Effector CD4-positive, alpha-beta T cell (primary cell): ENCODE measurements around the gene CABCOCO1.

Source experiments
- DNase-seq: peaks from one replicate; pipeline ENCODE4 v3.0.0-alpha.2; 2020

CABCOCO1 gene

DNA sequence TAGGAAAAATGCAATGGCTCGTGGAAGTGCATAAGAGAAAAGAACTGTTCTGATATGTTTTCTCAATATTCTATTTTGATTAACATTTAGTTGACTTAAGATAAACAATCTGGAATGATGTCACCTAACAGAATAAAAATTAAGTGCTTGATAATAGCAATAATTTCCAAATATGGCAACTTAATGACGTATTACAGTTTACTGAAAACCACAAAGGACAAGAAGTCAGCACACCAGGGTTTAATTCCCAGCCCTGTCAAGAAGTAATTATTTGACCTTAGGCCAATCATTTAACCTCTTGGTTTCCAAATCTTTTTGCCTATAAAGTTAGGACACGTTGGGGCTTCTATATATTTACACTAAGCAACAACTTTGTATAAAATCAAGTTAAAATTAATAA, 95.7 kb downstream of the CABCOCO1 start:
- DNase-seq: no peak

DNA sequence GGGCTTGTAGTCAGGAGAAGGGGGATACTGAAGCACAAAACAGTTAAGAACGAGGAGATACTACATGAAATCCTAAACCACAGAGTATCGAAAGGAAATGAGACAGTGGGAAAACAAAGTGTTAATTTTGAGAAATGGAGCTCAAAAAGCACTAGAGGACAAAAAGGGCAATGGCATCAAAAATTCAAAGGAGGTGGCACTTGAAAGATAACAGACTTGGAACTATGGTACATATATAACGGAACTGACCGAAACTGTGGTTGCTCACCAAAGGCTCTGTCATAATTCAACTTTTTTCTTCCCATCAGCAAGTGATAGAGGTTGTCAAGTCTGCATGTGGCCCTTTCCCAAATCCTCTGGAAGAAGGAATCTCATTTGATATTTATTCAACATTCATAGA, 97.0 kb downstream of the CABCOCO1 start:
- DNase-seq: no peak

DNA sequence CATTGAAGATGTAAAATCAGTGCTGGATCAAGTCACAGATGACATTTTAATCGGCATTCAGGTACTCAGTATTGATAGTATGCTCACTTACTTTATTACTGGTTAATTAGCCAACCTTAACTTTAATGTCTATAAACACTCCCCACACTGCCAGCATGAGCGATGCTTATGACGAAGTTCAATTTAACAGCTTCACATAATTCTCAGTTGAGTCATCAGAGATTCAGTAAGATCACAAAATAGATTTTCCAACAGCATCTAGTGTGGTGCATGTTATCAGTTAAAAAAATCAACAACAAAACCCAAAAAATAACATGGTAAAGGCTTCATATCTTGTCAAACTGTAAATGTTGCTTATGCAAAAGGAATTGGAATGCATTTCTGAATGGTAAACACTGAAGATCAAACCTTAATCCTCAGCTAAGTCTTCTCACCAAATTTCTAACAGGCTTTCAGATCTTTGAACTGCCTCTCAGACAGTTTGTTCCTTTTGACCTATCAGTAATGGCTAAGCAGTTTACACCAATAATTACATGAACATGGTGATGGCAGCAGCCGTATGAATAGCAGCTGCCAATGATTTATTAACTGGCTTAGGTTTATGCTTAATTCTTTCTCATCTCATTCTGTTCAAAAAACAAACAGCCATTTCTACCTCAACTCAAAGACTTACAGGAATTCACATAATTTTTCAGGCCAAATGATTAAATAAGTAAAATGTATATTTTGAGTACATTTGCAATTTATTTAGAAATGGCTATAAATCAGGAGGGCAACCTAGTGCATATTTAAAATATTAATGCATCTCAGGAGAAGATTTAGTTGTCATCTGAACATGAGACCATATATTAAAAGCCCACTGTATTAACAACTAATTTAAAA, 98.5 kb downstream of the CABCOCO1 start:
- no peak for DNase-seq

DNA sequence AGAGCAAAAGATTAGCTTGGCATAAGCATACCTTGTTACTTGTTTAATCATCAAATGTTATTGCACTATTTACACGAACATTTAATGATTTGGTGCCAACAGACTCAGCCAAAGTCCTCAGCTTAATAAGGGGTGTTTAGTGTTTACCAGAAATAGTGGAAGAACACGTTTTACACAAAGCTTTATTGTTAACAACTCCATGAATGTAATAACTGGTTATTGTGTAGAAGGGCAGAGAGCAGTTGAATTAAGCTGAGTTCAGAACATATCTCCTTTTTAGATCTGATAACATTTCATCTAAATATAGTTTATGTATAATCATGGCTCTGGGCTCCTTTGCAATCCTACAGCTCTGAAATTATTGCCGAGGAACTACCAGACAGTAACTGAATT, 99.1 kb downstream of the CABCOCO1 start:
- DNase-seq: no peak

DNA sequence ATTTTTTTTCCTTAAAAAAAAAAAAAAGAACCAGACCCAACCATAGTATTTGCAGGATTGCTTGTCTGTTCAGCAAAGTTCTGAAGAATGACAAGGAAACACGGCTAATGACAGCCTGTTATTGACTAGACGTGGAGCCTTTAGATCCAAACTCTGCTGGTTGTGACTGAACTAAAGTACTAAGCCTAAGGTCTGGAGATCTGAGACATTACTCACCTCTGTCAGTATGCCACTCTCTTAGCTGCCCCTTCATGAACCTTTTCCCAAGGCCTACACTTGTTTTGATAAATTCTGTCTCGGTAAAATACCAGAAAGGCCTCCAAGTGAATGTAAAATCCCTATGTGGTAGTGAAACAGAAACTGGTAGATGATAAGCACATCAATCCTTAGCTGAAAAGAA, 101.0 kb downstream of the CABCOCO1 start:
- no peak for DNase-seq

DNA sequence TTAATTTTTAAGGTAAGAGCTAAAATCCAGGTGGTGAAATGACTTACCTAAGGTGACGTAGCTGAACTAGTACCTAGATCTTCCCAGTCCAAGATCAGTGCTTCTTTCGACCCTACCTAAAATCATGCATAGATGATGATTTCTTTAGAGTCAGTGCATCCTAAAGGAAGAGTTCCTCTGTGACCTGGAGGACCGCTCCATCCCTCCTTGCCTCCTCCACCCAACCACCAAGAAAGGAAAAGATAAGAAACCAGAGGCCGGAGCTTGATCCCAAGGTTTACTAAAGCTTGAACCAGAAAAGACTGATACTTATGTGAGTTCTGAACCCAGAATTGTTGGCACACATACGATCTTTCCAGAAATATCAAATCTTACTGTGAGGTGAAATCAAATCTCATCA, 101.8 kb downstream of the CABCOCO1 start:
- DNase-seq: no peak

DNA sequence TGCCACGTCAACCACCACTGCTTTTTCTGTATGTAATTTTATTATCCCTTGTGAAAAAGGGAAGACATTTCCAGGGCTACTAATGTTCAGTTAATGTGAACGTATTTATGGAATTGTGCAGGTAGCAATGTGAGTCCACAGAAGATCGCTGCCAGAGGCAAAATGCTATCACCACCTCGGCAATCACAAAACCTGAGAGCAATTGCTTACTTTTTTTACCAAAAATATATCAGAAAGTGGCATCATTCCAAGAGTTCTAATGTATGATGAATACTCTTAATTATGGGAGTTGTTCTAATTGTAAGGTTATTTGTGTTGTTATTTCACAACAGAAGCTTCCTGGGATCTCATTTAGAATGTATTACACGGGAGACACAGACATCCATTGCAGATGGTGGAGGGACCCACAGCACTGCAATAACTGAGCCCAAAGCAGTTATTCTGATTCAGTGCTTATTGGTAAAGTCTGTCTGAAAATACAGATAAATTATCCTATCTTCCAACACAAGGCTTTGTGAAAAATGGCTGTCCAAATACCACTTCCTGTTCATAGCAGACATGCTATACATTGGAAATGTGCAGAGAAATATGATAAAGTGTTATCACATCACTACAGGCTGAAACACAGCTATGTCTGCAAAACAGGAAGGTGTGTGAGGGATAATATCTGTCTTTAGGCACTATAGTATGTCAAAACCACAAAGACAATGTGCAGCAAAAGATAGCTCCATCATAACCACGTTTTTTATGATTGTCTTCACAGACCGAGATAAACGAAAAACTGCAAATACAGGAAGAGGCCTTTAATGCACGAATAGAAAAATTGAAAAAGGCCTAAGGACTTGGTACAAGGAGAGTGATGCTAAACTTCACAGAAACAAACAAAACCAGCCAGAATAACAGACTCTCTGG, 102.7 kb downstream of the CABCOCO1 start:
- no peak for DNase-seq

DNA sequence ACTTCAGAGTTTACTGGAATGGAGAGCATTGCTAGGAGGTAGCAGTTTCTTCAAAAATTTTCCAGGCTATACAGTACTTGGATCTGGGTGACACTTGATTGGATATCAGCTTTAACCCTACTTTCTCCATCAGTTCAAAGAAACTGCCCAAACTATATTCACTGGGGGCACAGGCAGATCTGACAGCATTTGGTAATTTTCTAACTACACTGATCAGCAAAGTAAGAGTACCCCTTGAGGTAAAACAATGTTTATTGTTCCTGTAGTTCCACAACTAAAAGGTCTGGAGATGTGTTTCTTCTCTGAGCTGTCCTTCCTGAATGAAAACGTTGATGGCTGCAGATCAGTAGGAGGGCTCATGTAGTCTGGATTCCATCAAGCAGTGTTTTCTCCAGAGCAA, 104.2 kb downstream of the CABCOCO1 start:
- no peak for DNase-seq

DNA sequence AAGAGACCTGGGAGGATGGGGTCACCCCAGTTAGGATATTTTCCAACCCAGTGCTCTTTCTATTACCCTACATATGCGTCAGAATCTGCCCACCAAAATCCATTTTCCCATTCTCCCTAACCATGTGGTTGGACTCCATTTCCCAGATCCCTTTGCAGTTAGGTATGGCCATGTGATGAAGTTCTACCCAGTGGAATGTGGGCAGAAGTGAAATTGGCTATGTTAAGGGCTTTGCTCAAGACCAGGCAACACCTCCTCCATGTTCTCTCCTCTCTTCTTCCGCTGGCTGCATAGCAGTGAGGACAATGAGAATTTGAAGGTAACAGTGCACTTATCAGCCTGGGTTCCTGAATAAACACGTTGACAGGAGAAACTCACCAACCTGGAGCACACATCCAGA, 111.3 kb downstream of the CABCOCO1 start:
- no peak for DNase-seq

DNA sequence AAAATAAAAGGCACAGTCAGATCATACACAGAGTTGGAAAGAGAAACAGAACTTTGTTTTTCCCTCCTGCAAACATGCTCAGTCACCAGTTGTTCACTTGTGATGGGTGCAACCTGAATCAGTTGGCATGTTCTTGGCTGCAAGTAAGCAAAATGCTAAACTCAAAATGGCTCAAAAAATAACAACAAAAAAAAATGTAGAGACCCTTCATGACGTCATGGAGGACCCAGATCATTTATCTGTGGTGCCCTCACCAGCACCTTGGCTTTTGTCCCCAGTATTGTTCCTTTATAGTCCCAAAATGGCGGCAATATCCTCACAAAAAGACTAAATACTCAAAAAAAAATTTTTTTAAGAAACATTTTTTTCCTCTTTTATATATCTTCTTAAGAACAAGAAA, 112.4 kb downstream of the CABCOCO1 start:
- no peak for DNase-seq

DNA sequence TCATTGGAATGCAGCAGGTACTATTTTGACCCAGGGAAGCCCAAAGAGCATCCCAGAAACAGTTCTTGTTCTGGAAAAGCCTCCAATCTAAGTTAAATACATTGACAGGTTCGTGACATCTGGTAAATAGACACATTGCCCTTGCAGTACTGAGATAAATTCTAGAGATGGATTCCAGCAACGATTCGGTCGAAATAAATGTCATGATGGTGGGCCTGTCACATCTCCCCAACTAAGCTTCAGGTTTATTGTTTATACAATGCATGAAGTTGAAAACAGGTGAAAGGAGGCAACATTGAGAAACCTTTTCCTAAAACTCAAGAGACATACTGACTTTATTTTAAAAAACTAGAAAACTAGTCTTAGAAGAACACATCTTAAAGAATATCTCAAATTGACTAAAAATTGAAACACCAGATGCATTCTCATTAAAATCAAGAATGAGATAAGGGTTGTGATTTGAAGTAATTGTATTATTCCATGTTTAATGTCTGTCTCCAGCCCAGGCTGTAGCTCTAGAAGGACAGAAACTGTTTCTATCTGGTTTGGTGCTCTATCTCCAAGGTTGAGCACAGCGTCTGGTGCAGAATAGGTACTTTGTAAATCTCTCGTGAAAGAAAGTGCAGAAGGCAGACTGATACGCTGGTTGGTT, 114.0 kb downstream of the CABCOCO1 start:
- no peak for DNase-seq

DNA sequence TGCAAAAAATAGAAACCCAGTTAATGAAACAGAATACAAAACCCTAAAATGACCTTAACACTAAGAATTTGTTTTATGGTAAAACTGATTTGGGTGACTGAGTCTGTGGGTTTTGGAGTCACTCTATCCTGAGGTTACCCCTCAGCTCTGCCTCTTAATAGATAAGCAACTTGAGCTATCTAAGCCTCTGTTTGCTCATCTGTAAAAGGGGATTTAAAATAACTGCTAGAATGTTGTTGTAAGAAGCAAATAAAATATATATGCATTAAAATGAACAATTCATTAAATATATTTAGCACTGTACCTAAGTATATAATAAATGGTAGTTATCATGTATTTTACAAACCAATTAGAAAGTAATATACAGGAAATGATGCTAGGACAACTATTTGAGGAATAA, 115.4 kb downstream of the CABCOCO1 start:
- no peak for DNase-seq

DNA sequence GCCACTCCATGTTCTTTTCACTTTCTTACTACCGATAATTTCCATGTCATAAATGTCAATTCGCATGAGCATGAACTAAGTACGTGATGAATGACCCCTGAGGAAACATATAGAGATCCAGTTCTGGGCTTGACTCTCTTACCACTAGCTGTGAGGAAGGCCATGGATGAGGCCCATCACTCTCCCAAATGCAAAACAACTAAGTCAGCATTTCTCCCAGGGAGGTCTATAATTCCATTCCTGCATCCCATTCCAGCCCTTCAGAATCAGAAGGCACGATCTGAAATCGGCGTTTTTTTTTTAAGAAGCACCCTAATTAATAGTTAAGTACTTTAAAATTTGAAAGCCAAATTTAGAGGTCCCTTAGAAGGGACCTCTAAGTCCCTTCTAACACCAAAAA, 116.5 kb downstream of the CABCOCO1 start:
- no peak for DNase-seq

DNA sequence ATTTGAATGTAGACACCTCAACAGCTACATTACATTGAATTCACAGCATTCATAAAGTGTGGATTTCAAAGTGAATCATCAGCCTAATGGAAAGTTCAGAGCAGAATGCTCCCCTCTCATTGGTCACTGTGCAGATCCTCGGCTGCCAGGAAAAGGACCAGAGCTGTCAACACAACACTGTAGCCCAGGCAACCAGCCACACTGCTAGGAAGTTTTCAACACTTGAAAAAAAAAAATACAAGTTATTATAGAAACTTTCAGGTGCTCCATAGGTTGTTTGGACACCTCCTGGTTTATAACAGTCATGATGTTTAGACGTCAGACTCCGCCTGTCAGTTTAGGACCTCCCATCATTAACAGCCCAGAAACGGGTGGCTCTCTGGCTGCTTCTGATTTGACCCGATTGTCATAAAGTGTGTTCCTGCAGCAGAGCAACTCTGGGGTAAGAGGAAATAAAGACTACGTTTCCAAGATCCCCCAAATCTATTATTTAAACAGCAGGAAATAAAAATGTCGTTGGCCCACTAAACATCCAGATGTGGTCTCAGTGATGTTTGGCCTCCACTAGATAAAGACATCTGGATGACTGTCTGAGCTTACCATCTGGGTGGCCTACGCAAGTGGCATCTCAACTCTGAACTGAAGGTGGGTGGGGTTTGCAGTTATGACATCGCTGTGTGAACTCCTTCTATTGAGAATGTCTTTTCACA, 117.4 kb downstream of the CABCOCO1 start:
- DNase-seq: no peak

DNA sequence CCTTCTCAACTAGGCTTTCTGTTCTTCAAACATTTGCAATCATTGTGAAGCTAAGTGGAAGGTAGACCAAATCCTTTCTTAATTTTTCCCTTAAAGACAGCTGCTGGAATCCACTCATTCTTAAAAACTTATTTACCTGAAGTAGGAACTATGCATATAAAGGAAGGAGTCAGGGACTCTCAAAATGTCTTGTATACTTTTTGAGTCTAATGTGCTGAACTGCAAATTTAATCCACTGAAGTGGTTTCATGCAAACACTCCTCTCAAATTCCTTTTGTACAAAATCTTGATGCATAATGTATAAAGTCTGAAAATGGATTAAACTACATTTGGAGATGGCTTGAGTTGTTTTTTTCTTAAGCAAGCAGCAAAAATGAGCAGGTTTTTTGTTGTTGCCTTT, 118.0 kb downstream of the CABCOCO1 start:
- no peak for DNase-seq

DNA sequence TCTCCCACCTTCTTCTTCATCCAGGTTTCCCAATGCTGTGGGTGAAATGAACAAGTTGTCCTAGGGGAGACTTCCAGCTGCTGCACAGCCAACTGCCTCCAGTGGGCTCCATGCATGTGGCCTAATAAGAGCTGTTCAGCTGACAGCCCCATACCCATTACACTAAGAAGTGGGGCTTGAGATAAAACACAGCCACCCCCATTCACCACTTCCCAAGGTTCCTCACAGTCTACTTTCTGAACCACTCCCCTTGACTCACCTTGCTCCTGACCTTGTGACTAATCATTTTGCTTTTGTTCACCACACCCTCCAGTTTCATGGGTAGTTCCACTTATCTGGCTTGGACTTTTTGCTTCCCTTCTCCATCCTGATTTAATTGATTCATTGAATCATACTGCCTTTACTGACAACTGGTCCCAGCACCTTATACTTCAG, 119.3 kb downstream of the CABCOCO1 start:
- DNase-seq: no peak

DNA sequence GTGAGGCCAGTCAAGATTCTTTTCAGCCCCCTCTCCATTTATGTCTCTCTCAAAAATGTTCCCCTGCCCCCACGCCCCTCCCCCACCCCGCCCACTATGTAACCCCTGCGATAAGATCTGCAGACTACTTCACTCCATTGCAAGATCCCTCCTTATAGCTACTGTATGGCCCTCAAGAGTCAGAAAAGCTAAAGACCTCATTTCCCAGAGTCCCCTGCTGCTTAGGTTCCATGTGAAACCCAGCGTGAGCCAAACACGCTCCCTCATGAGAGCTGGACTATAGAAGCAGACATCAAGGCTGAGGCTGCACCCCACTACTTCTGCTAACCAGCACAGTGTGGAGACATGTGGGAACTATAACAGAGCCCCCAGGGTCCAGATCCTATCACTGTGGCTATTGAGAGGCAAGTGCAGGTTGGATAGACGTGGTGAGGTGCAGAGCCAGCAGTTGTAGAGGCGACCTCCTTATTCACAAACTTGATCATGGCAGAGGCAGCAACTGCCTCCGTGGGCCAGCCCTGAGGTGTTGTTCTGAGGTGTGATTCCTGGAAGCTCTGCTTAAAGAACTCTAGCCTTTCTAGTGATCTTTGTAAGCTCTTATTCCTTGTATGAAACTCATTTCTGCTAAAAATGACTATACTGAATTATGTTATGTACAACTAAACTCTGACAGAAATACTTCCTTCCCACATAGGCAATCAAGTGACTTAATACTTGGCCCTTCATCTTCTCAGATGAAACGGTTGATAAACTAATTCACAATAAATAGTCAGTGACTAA, 121.8 kb downstream of the CABCOCO1 start:
- no peak for DNase-seq

DNA sequence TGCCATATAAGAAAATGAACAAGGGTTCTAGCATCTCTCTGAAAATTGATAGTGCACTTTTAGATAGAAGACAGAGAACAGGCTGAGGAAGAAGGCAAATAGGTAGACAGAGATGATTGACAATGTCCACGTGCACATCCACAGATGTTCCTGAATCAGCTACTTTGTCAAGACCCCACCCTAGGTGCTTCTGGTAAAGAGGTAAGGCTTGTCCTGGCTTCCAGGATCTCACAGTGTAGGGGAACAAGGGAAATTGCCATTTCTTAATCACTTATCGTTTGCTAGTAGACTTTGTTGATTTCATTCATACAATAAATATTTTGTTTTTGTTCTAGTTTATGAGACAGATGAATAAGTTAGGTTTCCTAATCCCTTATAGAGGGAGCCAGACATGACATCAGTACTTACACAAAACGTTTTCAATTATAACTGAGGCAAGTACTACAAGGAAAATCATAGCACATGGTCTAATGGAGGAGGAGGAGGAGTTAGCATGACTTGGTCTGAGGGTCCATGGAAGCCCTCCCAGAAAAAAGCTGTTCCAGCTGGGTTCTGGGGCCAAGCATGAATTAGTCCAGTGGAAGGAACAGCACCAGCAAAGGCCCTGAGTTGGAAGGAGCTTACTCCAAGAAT, 122.9 kb downstream of the CABCOCO1 start:
- DNase-seq: no peak

DNA sequence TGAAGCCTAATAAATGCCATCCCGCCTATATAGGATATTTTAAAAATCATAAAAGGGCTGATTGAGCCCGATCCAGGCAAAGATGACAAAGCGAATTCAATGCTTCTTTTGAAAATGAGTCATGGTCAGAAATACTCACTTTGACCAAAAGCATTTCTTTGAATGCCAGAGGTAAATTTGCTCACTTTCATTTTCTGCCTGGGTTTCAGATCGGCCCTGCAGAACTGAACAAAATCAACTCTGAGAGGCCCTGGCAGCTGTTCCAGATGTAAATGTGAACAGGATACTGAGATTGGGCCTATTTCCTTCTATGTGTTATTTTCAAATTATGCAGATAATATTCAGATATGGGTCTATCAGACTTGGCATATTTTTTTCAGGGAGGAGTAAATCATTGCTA, 124.0 kb downstream of the CABCOCO1 start:
- DNase-seq: no peak

DNA sequence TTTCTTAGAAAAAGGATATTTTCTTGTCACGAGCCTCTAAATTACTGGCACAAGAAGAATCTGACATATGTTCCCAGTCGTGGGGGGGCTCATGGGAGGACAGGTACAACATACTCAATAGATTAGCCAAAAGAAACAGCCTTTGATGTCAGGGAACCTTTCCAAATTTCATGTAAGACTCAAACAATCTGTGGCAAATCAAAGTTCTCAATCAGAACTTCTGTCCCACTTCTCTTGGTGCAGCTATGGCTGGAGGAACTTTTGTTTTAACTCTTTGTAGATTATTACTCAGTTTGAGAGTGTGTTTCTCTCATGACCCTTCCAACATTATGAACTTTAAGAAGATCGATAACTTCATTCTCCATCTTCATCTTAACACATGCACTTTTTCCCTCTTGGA, 124.4 kb downstream of the CABCOCO1 start:
- no peak for DNase-seq

DNA sequence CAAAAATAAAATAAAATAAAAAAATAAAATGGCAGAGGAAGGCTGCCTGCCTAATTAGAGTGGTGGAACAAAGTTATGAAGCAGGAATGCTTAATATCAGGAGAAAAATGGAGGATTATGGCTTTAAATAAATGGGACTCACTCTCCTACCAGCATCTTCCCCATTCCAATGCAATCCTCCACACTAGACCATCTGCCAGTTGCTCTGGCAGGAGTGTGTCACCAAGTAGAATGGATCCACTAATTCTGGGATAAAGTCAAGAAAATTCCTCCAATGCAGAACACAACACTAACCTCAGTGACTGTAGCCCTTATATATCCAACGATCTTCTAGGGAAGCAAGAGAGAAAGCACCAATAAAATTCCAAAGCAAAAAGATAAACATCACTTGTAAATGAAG, 126.3 kb downstream of the CABCOCO1 start:
- no peak for DNase-seq
